Measurements from ENCODE around the gene LETM1. TPM values are rescaled to one million over a fixed set of nuclear protein-coding genes. Genes with fewer than 3 reads are reported as not detected.

LETM1 gene
- total and polyA plus RNA-seq, 2 experiments from 2014 or later, result 23.3 to 68.9 TPM

- H3K79me2 ChIP-seq (replicated peaks; ENCODE audit: insufficient read depth), result peaks cover 55% of the 10 kb centered on the region
- ATAC-seq (no peak), DNase-seq (ENCODE audit: low spot score) (no peak)
- H2AFZ ChIP-seq, result no peak overlapping the region
- peaks cover 19% of the 10 kb centered on the region for H3K36me3 ChIP-seq (ENCODE audit: insufficient read depth)
- Mint-ChIP-seq H3K27me3 (ENCODE audit: insufficient read depth, low read depth, poor library complexity) (peaks cover 3% of the 10 kb centered on the region), H3K36me3 (ENCODE audit: low read depth) (peaks cover 48% of the 10 kb centered on the region), H3K9me3 (no peaks in the 10 kb centered on the region), H3K27ac (no peak overlapping the region), H3K4me1 (peaks cover 6% of the 10 kb centered on the region), H3K4me3 (no peak overlapping the region)
- H3K27me3 ChIP-seq (ENCODE audit: insufficient read depth), result no peaks in the 10 kb centered on the region
- no peak for TF ChIP-seq STAT1 (IDR thresholded peaks at IDR 0.05; ENCODE audit: unreplicated experiment)
- TF ChIP-seq CREB1 (CRISPR knock-in tag; IDR thresholded peaks at IDR 0.05; ENCODE audit: low read depth), result no peak
- TF ChIP-seq EZH2phosphoT487 (IDR thresholded peaks at IDR 0.05; ENCODE audit: unreplicated experiment), result no peak
- no peak for TF ChIP-seq ETS1 (IDR thresholded peaks at IDR 0.05)
- TF ChIP-seq JUNB (IDR thresholded peaks at IDR 0.05; ENCODE audit: unreplicated experiment), result no peak
- TF ChIP-seq CTCF (conservative IDR thresholded peaks at IDR 0.05; ENCODE audit: low read depth in 2 of 2), result no peak
- TF ChIP-seq EZH2 (IDR thresholded peaks at IDR 0.05; ENCODE audit: low read depth, unreplicated experiment), result no peak
- no peak for TF ChIP-seq NANOG (IDR thresholded peaks at IDR 0.05; ENCODE audit: borderline replicate concordance)
- TF ChIP-seq REST (IDR thresholded peaks at IDR 0.05; ENCODE audit: unreplicated experiment), result no peak
- no peak for TF ChIP-seq ZNF114 (CRISPR knock-in tag; IDR thresholded peaks at IDR 0.05)
- TF ChIP-seq POLR2AphosphoS5 (IDR thresholded peaks at IDR 0.05; ENCODE audit: low read depth), result no peak
- TF ChIP-seq, protein P1, sequence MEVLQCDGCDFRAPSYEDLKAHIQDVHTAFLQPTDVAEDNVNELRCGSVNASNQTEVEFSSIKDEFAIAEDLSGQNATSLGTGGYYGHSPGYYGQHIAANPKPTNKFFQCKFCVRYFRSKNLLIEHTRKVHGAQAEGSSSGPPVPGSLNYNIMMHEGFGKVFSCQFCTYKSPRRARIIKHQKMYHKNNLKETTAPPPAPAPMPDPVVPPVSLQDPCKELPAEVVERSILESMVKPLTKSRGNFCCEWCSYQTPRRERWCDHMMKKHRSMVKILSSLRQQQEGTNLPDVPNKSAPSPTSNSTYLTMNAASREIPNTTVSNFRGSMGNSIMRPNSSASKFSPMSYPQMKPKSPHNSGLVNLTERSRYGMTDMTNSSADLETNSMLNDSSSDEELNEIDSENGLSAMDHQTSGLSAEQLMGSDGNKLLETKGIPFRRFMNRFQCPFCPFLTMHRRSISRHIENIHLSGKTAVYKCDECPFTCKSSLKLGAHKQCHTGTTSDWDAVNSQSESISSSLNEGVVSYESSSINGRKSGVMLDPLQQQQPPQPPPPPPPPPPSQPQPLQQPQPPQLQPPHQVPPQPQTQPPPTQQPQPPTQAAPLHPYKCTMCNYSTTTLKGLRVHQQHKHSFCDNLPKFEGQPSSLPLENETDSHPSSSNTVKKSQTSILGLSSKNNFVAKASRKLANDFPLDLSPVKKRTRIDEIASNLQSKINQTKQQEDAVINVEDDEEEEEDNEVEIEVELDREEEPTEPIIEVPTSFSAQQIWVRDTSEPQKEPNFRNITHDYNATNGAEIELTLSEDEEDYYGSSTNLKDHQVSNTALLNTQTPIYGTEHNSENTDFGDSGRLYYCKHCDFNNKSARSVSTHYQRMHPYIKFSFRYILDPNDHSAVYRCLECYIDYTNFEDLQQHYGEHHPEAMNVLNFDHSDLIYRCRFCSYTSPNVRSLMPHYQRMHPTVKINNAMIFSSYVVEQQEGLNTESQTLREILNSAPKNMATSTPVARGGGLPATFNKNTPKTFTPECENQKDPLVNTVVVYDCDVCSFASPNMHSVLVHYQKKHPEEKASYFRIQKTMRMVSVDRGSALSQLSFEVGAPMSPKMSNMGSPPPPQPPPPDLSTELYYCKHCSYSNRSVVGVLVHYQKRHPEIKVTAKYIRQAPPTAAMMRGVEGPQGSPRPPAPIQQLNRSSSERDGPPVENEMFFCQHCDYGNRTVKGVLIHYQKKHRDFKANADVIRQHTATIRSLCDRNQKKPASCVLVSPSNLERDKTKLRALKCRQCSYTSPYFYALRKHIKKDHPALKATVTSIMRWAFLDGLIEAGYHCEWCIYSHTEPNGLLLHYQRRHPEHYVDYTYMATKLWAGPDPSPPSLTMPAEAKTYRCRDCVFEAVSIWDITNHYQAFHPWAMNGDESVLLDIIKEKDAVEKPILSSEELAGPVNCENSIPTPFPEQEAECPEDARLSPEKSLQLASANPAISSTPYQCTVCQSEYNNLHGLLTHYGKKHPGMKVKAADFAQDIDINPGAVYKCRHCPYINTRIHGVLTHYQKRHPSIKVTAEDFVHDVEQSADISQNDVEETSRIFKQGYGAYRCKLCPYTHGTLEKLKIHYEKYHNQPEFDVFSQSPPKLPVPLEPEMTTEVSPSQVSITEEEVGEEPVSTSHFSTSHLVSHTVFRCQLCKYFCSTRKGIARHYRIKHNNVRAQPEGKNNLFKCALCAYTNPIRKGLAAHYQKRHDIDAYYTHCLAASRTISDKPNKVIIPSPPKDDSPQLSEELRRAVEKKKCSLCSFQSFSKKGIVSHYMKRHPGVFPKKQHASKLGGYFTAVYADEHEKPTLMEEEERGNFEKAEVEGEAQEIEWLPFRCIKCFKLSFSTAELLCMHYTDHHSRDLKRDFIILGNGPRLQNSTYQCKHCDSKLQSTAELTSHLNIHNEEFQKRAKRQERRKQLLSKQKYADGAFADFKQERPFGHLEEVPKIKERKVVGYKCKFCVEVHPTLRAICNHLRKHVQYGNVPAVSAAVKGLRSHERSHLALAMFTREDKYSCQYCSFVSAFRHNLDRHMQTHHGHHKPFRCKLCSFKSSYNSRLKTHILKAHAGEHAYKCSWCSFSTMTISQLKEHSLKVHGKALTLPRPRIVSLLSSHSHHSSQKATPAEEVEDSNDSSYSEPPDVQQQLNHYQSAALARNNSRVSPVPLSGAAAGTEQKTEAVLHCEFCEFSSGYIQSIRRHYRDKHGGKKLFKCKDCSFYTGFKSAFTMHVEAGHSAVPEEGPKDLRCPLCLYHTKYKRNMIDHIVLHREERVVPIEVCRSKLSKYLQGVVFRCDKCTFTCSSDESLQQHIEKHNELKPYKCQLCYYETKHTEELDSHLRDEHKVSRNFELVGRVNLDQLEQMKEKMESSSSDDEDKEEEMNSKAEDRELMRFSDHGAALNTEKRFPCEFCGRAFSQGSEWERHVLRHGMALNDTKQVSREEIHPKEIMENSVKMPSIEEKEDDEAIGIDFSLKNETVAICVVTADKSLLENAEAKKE (CRISPR knock-in tag; IDR thresholded peaks at IDR 0.05), result no peak
- no peak for TF ChIP-seq ZNF331 (CRISPR knock-in tag; IDR thresholded peaks at IDR 0.05; ENCODE audit: low read depth)
- no peaks in the 10 kb centered on the region; the same call in 1 of the 2 replicates for H3F3A ChIP-seq (replicated peaks; ENCODE audit: low read depth)
- no peaks in the 10 kb centered on the region for H3K4me1 ChIP-seq (ENCODE audit: insufficient read depth)
- peaks cover 65% of the 10 kb centered on the region for H4K20me1 ChIP-seq (replicated peaks; ENCODE audit: insufficient read depth)
- no peak overlapping the region for H3K4me3 ChIP-seq
- H3K27ac ChIP-seq (ENCODE audit: low read depth), result no peak overlapping the region
- no peaks in the 10 kb centered on the region for H3K9me2 ChIP-seq (ENCODE audit: insufficient read depth)
- H3K4me2 ChIP-seq, result no peak overlapping the region
These were observed 45.2 kb upstream of the LETM1 start for GRCh38 chr4:1901127-1901526.

Measured in GM23338 (cell line).